PC-3 (cell line): ENCODE results near the gene MCU. TPM values are rescaled to one million over a fixed set of nuclear protein-coding genes. Genes with fewer than 3 reads are reported as not detected.

Source experiments
- ATAC-seq: fragments of 200-7000 bp; cut with Tn5 transposase; 2 replicates; pipeline ENCODE4 v1.9.1; 2020; ENCODE audit warnings: mild to moderate bottlenecking, moderate library complexity
- BruUV-seq: library from RNA; stranded (reverse); fragments of 400-500 nt; replicated peaks from 2 replicates; lab custom pipeline; 2021; lab: Mats Ljungman, UMichigan
- CTCF ChIA-PET: fragments of 300-600 bp; sonication (Branson Sonifier 250); formaldehyde crosslinking; loops from one replicate; lab custom pipeline; 2022; ENCODE audit warnings: antibody characterized with exemption; lab: Charles Lee
- POLR2A ChIA-PET: fragments of 300-600 bp; sonication (Branson Sonifier 250); formaldehyde crosslinking; loops from one replicate; lab custom pipeline; 2022; ENCODE audit warnings: antibody characterized with exemption; ENCODE audit not compliant: unreplicated experiment; lab: Charles Lee
- DNase-seq: peaks from one replicate; pipeline ENCODE4 v3.0.0-alpha.2; 2015
- H2AFZ ChIP-seq: fragments of 300-600 bp; sonication (generic); 2 replicates; pipeline ENCODE4 v1.6.0; 2016; ENCODE audit warnings: antibody characterized with exemption, low read length
- H3F3A ChIP-seq: fragments of 300-600 bp; sonication (generic); one replicate; pipeline ENCODE4 v1.6.0; 2017; ENCODE audit warnings: antibody characterized with exemption, low read length, control low read depth, mild to moderate bottlenecking; ENCODE audit not compliant: unreplicated experiment
- H3K27ac ChIP-seq: fragments of 300-600 bp; sonication (generic); 2 replicates; pipeline ENCODE4 v1.5.1; 2016; ENCODE audit warnings: mild to moderate bottlenecking, low read length
- H3K27me3 ChIP-seq: fragments of 300-600 bp; sonication (generic); 2 replicates; pipeline ENCODE4 v1.6.1; 2016; ENCODE audit warnings: low read length, mixed read lengths
- H3K36me3 ChIP-seq: fragments of 300-600 bp; sonication (generic); 2 replicates; pipeline ENCODE4 v1.6.1; 2016; ENCODE audit warnings: low read depth, mixed run types, low read length, mixed read lengths
- H3K4me1 ChIP-seq: fragments of 300-600 bp; sonication (generic); 2 replicates; pipeline ENCODE4 v1.5.1; 2016; ENCODE audit warnings: low read length; ENCODE audit not compliant: insufficient read depth
- H3K4me2 ChIP-seq: fragments of 300-600 bp; sonication (generic); 2 replicates; pipeline ENCODE4 v1.6.0; 2016; ENCODE audit warnings: low read length
- H3K4me3 ChIP-seq: fragments of 300-600 bp; sonication (generic); 2 replicates; pipeline ENCODE4 v1.5.1; 2016; ENCODE audit warnings: mild to moderate bottlenecking, low read length, mixed read lengths
- H3K79me2 ChIP-seq: fragments of 300-600 bp; sonication (generic); 2 replicates; pipeline ENCODE4 v1.6.1; 2017; ENCODE audit warnings: low read length, mixed read lengths
- H3K9ac ChIP-seq: fragments of 300-600 bp; sonication (generic); 2 replicates; pipeline ENCODE4 v1.6.0; 2016; ENCODE audit warnings: mild to moderate bottlenecking, low read length
- H3K9me2 ChIP-seq: fragments of 300-600 bp; sonication (generic); replicated peaks from 2 replicates; pipeline ENCODE4 v1.6.1; 2016; ENCODE audit warnings: mixed run types, low read length, mixed read lengths
- H3K9me3 ChIP-seq: fragments of 300-600 bp; sonication (generic); 2 replicates; pipeline ENCODE4 v1.6.1; 2016; ENCODE audit warnings: low read length, mixed read lengths
- H4K20me1 ChIP-seq: fragments of 300-600 bp; sonication (generic); 2 replicates; pipeline ENCODE4 v1.6.1; 2016; ENCODE audit warnings: low read length, mixed read lengths
- CTCF ChIP-seq: fragments of 300-600 bp; sonication (generic); conservative IDR thresholded peaks from 2 replicates; pipeline ENCODE4 v1.5.1; 2017; ENCODE audit warnings: antibody characterized with exemption, low read depth, mild to moderate bottlenecking, low read length
- EZH2 ChIP-seq: fragments of 300-600 bp; sonication (generic); IDR thresholded peaks from one replicate; pipeline ENCODE4 v1.6.1; 2017; ENCODE audit warnings: antibody characterized with exemption, mild to moderate bottlenecking, low read length; ENCODE audit not compliant: unreplicated experiment
- EZH2phosphoT487 ChIP-seq: fragments of 300-600 bp; sonication (generic); IDR thresholded peaks from 2 replicates; pipeline ENCODE4 v1.6.1; 2018; ENCODE audit warnings: mild to moderate bottlenecking, antibody characterized with exemption, low read length, borderline replicate concordance
- intact Hi-C: fragments of 100-400 bp; cut with micrococcal nuclease; formaldehyde crosslinking; loops from 2 replicates; pipeline ENCODE4 v1.9.0; 2023
- total RNA-seq: library from RNA; depleted of rRNA; stranded (reverse); fragments of >200 nt; gene quantifications from 2 replicates; pipeline ENCODE4 v1.2.3, GENCODE V29; 2014

The MCU gene
- total RNA-seq, 1 experiment from 2014 or later = 21.5 TPM

- no peak overlapping the region for H2AFZ ChIP-seq
- no peaks in the 10 kb centered on the region for H3K9me3 ChIP-seq
- no peaks in the 10 kb centered on the region for H3K4me1 ChIP-seq
- intact Hi-C loops = no loop called here
- CTCF ChIA-PET = no interaction called here
- no peaks in the 10 kb centered on the region for H3K27me3 ChIP-seq
- H3K27ac ChIP-seq = no peak overlapping the region
- no peak overlapping the region for H3K4me3 ChIP-seq
- H3F3A ChIP-seq = no peaks in the 10 kb centered on the region
- no peak for TF ChIP-seq CTCF
- H3K9me2 ChIP-seq = no peaks in the 10 kb centered on the region
- H3K79me2 ChIP-seq = no peaks in the 10 kb centered on the region
- no peaks in the 10 kb centered on the region for H4K20me1 ChIP-seq
- POLR2A ChIA-PET = no interaction called here
- H3K36me3 ChIP-seq = no peaks in the 10 kb centered on the region
- no TSS peak for BruUV-seq
- no peak for DNase-seq
- no peak overlapping the region for H3K4me2 ChIP-seq
- no peak for ATAC-seq
- H3K9ac ChIP-seq = no peak overlapping the region
Observed at GRCh38 chr10:72649291-72649690, 42.7 kb upstream of the MCU start.

- H4K20me1 ChIP-seq = no peaks in the 10 kb centered on the region
- H2AFZ ChIP-seq = no peak overlapping the region
- DNase-seq (no peak), ATAC-seq (no peak)
- H3K4me2 ChIP-seq = no peak overlapping the region
- POLR2A ChIA-PET = no interaction called here
- no peak overlapping the region for H3K27ac ChIP-seq
- intact Hi-C loops = no loop called here
- H3K9me3 ChIP-seq = no peaks in the 10 kb centered on the region
- H3K79me2 ChIP-seq = no peaks in the 10 kb centered on the region
- H3K27me3 ChIP-seq = no peaks in the 10 kb centered on the region
- H3K36me3 ChIP-seq = no peaks in the 10 kb centered on the region
- H3K4me1 ChIP-seq = no peaks in the 10 kb centered on the region
- no peaks in the 10 kb centered on the region for H3K9me2 ChIP-seq
- no peak overlapping the region for H3K9ac ChIP-seq
- no peak overlapping the region for H3K4me3 ChIP-seq
- no TSS peak for BruUV-seq
- no peak for TF ChIP-seq EZH2
- H3F3A ChIP-seq = no peaks in the 10 kb centered on the region
- CTCF ChIA-PET = no interaction called here
Observed at GRCh38 chr10:72653383-72654096, 38.4 kb upstream of the MCU start.

GRCh38 chr10:72654720-72655119, 37.2 kb upstream of the MCU start:
- no peaks in the 10 kb centered on the region for H3K9me3 ChIP-seq
- CTCF ChIA-PET = no interaction called here
- no peaks in the 10 kb centered on the region for H3K9me2 ChIP-seq
- no peak for TF ChIP-seq EZH2
- TF ChIP-seq CTCF = no peak
- no peak for TF ChIP-seq EZH2phosphoT487
- no peak overlapping the region for H3K4me3 ChIP-seq
- intact Hi-C loops = no loop called here
- POLR2A ChIA-PET = no interaction called here
- H2AFZ ChIP-seq = no peak overlapping the region
- 0 out of 2 replicates have a peak, but pooled peaks cover under 1% of the 10 kb centered on the region for H3K4me1 ChIP-seq
- H3K27ac ChIP-seq = no peak overlapping the region
- H3K9ac ChIP-seq = no peak overlapping the region
- H3K4me2 ChIP-seq = no peak overlapping the region
- DNase-seq (no peak), ATAC-seq (no peak)
- H3K79me2 ChIP-seq = no peaks in the 10 kb centered on the region
- no peaks in the 10 kb centered on the region for H3K27me3 ChIP-seq
- H3F3A ChIP-seq = no peaks in the 10 kb centered on the region
- H4K20me1 ChIP-seq = no peaks in the 10 kb centered on the region
- H3K36me3 ChIP-seq = no peaks in the 10 kb centered on the region
- no TSS peak for BruUV-seq
